HL-60 (cell line): ENCODE results near the gene RNF220.

Experiments
- DNase-seq, 2 experiments: peaks; one replicate each; pipeline ENCODE4 v3.0.0-alpha.2; 2010 to 2020; ENCODE audit warnings: low read depth in 1 of 2, low spot score in 1 of 2
- H3K27ac ChIP-seq: fragments of 250-450 bp; sonication (Bioruptor Pico); replicated peaks from 2 replicates; pipeline ENCODE4 v1.5.1; 2020; ENCODE audit warnings: mild to moderate bottlenecking, moderate library complexity
- H3K27me3 ChIP-seq: fragments of 250-450 bp; sonication (Bioruptor Pico); 2 replicates; pipeline ENCODE4 v1.5.1; 2021; ENCODE audit warnings: mild to moderate bottlenecking, moderate library complexity; ENCODE audit not compliant: insufficient read depth, poor library complexity, severe bottlenecking
- H3K4me3 ChIP-seq: replicated peaks from 2 replicates; pipeline ENCODE4 v1.5.1; 2011; ENCODE audit warnings: mild to moderate bottlenecking, control low read depth, low read length; ENCODE audit not compliant: insufficient read depth
- CTCF ChIP-seq: IDR thresholded peaks from one replicate; pipeline ENCODE4 v1.5.1; 2011; ENCODE audit warnings: low read length, control low read depth, inconsistent platforms; ENCODE audit not compliant: insufficient read depth
- GABPA ChIP-seq: IDR thresholded peaks from 2 replicates; pipeline ENCODE4 v1.6.1; 2012; ENCODE audit warnings: low read depth
- POLR2AphosphoS5 ChIP-seq: IDR thresholded peaks from 2 replicates; pipeline ENCODE4 v1.6.1; 2012; ENCODE audit warnings: low read depth
- REST ChIP-seq: IDR thresholded peaks from 2 replicates; pipeline ENCODE4 v1.6.1; 2012; ENCODE audit warnings: low read depth; ENCODE audit not compliant: insufficient replicate concordance
- SPI1 ChIP-seq: IDR thresholded peaks from 2 replicates; pipeline ENCODE4 v1.6.1; 2012; ENCODE audit warnings: low read depth, mild to moderate bottlenecking, borderline replicate concordance

The RNF220 gene

DNA sequence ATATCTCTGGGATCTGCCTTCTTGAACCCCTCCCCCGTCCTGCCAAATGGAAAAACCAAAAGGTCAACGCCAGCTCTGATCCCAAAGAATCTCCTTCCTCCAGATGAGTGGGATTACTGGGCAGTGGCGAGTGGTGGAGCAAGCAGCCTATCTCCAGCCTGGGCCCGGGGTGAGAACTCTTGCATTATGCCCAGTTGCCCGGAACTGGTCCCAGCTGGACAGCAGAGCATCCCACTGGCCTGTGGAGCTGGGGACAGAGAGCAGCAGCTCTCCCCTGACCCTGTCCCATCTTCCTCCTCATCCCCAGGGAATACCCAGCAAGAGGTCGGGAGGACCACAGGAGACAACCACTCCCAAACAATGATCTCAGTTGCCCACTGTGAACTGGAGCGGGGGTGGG, 138.7 kb downstream of the RNF220 start:
- Histone ChIP-seq H3K27ac (no peak overlapping the region), H3K4me3 (no peak overlapping the region), H3K27me3 (no peaks in the 10 kb centered on the region)
- DNase-seq: no peak
- no peak for TF ChIP-seq GABPA
- TF ChIP-seq SPI1: no peak
- no peak for TF ChIP-seq REST
- TF ChIP-seq CTCF: no peak
- no peak for TF ChIP-seq POLR2AphosphoS5

- Histone ChIP-seq H3K27ac (no peak overlapping the region), H3K4me3 (no peak overlapping the region), H3K27me3 (no peaks in the 10 kb centered on the region)
- no peak for DNase-seq
- TF ChIP-seq GABPA: no peak
- TF ChIP-seq POLR2AphosphoS5: no peak
- TF ChIP-seq SPI1: no peak
- no peak for TF ChIP-seq CTCF
- TF ChIP-seq REST: no peak
Measured at GRCh38 chr1:44544960-44545359, 139.9 kb downstream of the RNF220 start.

GRCh38 chr1:44545961-44546360, 140.9 kb downstream of the RNF220 start:
- H3K4me3 ChIP-seq: no peak overlapping the region
- TF ChIP-seq GABPA (no peak), SPI1 (no peak), CTCF (no peak), REST (no peak), POLR2AphosphoS5 (no peak)
- no peak for DNase-seq
- H3K27ac ChIP-seq: no peak overlapping the region
- no peaks in the 10 kb centered on the region for H3K27me3 ChIP-seq
